ENCODE data around the gene EPHB1.

The EPHB1 gene

DNA sequence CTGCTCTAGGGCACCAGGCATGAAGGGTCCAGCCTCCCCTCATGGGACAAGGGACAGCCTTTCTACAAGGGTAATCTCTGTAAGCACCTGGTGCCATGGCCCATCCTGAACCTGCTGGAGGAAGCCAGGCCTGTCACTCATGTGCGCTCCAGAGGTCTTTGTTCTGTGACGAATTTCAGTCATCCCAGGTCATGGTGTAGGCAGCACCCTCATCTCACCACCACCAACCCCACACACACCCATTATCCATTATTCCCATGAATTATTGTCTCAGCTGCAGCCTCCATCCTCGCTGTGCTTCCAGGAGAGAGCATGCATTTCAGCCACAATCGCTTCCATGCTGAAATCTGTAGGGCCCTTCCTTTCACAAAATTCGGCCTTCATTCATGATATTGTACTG is 419.3 kb downstream of the EPHB1 start:
- no peak overlapping the region for H3K4ac ChIP-seq (ENCODE audit: low read depth, low read length)
- H3K79me1 ChIP-seq (ENCODE audit: low read length), result no peaks in the 10 kb centered on the region

DNA sequence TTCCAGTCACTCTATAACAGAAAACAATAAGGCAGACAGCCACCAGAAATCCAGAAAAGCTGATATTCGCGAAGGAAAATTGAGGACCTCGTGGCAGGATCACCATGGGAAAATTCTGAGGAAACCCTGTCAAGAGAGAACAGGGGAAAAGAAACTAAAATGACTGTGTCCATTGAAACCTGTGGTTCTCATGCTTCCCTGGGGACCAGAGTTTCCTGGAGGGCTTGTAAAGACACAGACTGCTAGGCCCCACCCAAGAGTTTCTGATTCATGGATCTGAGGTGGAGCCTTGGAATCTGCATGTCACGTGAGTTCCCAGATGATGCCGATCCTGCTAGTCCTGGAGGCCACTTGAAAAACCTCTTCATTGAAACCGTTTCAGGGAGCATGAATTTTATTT is 420.5 kb downstream of the EPHB1 start:
- no CpG with 5 or more reads among the region's 6 CpGs for WGBS (ENCODE audit: extremely low coverage, insufficient coverage, low lambda C conversion rate)
- Histone ChIP-seq H3K79me2 (ENCODE audit: control insufficient read depth, insufficient read depth, low read length) (no peaks in the 10 kb centered on the region), H2BK5ac (ENCODE audit: low read length) (no peak overlapping the region), H3K56ac (ENCODE audit: low read length) (no peak overlapping the region), H3K4me2 (ENCODE audit: low read length) (no peak overlapping the region), H3K36me3 (ENCODE audit: control insufficient read depth, insufficient read depth, low read length) (no peaks in the 10 kb centered on the region), H3K27ac (ENCODE audit: low read depth, low read length) (no peak overlapping the region), H3K23ac (ENCODE audit: low read length) (no peak overlapping the region), H3K4ac (ENCODE audit: low read depth, low read length) (no peak overlapping the region), H2BK15ac (replicated peaks; ENCODE audit: low read depth) (no peak overlapping the region), H3K18ac (ENCODE audit: low read length) (no peak overlapping the region), H2BK120ac (ENCODE audit: low read depth, low read length) (no peak overlapping the region), H3K79me1 (ENCODE audit: low read length) (no peaks in the 10 kb centered on the region), H3K4me1 (ENCODE audit: control insufficient read depth, low read depth, low read length) (peaks cover 7% of the 10 kb centered on the region), H4K5ac (ENCODE audit: low read length) (no peak overlapping the region), H3K9ac (ENCODE audit: low read length) (no peak overlapping the region), H4K8ac (ENCODE audit: low read depth, low read length) (no peak overlapping the region), H2AK5ac (ENCODE audit: low read length) (no peak overlapping the region), H3K4me3 (ENCODE audit: low read length) (no peak overlapping the region), H3K27me3 (ENCODE audit: insufficient read depth, low read length, poor library complexity) (no peaks in the 10 kb centered on the region)
- DNase-seq, result no peak

More for the DNA sequence above, 419.3 kb downstream of the EPHB1 start:
- Histone ChIP-seq H3K36me3 (ENCODE audit: control insufficient read depth, insufficient read depth, low read length) (no peaks in the 10 kb centered on the region), H3K23ac (ENCODE audit: low read length) (no peak overlapping the region), H3K27me3 (ENCODE audit: insufficient read depth, low read length, poor library complexity) (no peaks in the 10 kb centered on the region), H3K4me1 (ENCODE audit: control insufficient read depth, low read depth, low read length) (peaks cover 7% of the 10 kb centered on the region), H2AK5ac (ENCODE audit: low read length) (no peak overlapping the region), H2BK15ac (replicated peaks; ENCODE audit: low read depth) (no peak overlapping the region), H4K8ac (ENCODE audit: low read depth, low read length) (no peak overlapping the region), H2BK5ac (ENCODE audit: low read length) (no peak overlapping the region), H2BK120ac (ENCODE audit: low read depth, low read length) (no peak overlapping the region), H3K4me2 (ENCODE audit: low read length) (no peak overlapping the region), H3K56ac (ENCODE audit: low read length) (no peak overlapping the region), H3K9ac (ENCODE audit: low read length) (no peak overlapping the region), H3K18ac (ENCODE audit: low read length) (no peak overlapping the region), H3K79me2 (ENCODE audit: control insufficient read depth, insufficient read depth, low read length) (no peaks in the 10 kb centered on the region), H3K4me3 (ENCODE audit: low read length) (no peak overlapping the region), H3K27ac (ENCODE audit: low read depth, low read length) (no peak overlapping the region), H4K5ac (ENCODE audit: low read length) (no peak overlapping the region)
- WGBS (ENCODE audit: extremely low coverage, insufficient coverage, low lambda C conversion rate), result no CpG with 5 or more reads among the region's 5 CpGs
- no peak for DNase-seq

DNA sequence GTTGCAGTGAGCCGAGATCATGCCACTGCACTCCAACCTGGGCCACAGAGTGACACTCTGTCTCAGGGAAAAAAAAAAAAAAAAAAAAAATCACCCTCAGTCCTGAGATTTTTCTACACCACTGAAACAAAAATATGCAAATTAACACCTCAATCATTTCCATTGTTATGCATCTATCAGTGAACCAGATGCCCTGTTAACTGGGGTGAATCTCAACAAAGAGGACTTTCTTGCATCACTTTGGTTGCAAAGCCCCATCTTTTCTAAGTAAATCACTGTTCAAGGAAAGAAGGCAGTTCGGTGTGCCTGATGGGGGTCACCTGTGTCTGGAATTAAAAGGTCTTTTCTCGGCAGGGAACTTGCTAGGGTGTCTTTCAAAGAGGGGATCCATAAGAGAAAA is 421.6 kb downstream of the EPHB1 start:
- no peaks in the 10 kb centered on the region for H3K79me2 ChIP-seq (ENCODE audit: control insufficient read depth, insufficient read depth, low read length)
- no peak overlapping the region for H3K4me2 ChIP-seq (ENCODE audit: low read length)
- H2AK5ac ChIP-seq (ENCODE audit: low read length), result no peak overlapping the region
- H3K27ac ChIP-seq (ENCODE audit: low read depth, low read length), result no peak overlapping the region
- no peaks in the 10 kb centered on the region for H3K79me1 ChIP-seq (ENCODE audit: low read length)
- H3K36me3 ChIP-seq (ENCODE audit: control insufficient read depth, insufficient read depth, low read length), result no peaks in the 10 kb centered on the region
- H3K4me1 ChIP-seq (ENCODE audit: control insufficient read depth, low read depth, low read length), result peaks cover 7% of the 10 kb centered on the region
- H3K23ac ChIP-seq (ENCODE audit: low read length), result no peak overlapping the region
- H3K4me3 ChIP-seq (ENCODE audit: low read length), result no peak overlapping the region
- no peak overlapping the region for H2BK15ac ChIP-seq (replicated peaks; ENCODE audit: low read depth)
- no peak for DNase-seq
- no peak overlapping the region for H2BK120ac ChIP-seq (ENCODE audit: low read depth, low read length)
- H4K8ac ChIP-seq (ENCODE audit: low read depth, low read length), result no peak overlapping the region
- no peak overlapping the region for H2BK5ac ChIP-seq (ENCODE audit: low read length)
- H3K4ac ChIP-seq (ENCODE audit: low read depth, low read length), result no peak overlapping the region
- H4K5ac ChIP-seq (ENCODE audit: low read length), result no peak overlapping the region
- no CpG with 5 or more reads among the region's 3 CpGs for WGBS (ENCODE audit: extremely low coverage, insufficient coverage, low lambda C conversion rate)
- no peak overlapping the region for H3K18ac ChIP-seq (ENCODE audit: low read length)
- no peaks in the 10 kb centered on the region for H3K27me3 ChIP-seq (ENCODE audit: insufficient read depth, low read length, poor library complexity)
- H3K9ac ChIP-seq (ENCODE audit: low read length), result no peak overlapping the region
- no peak overlapping the region for H3K56ac ChIP-seq (ENCODE audit: low read length)

DNA sequence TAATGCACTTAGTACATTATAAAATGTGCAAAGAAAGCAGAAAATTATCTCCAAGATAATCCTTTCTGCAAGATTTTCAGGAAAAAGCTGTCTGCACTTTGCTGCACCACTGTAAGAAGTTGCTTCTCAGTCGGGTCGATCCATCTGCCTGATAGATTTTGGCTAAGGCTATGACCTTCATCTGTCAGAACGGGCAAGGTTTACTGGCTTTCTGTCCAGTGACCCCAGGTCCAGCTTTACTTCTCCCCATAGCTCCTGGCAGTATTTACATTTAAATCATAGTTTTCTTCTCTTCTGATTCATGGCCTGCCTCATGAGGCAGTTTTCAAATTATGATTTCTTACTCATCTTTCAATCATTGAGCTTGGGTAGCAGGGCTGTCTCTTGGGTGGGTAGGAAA is 422.7 kb downstream of the EPHB1 start:
- no peak overlapping the region for H3K4ac ChIP-seq (ENCODE audit: low read depth, low read length)
- no peak overlapping the region for H3K23ac ChIP-seq (ENCODE audit: low read length)
- no peak overlapping the region for H3K4me2 ChIP-seq (ENCODE audit: low read length)
- no peak overlapping the region for H2AK5ac ChIP-seq (ENCODE audit: low read length)
- no peak overlapping the region for H4K8ac ChIP-seq (ENCODE audit: low read depth, low read length)
- H3K79me2 ChIP-seq (ENCODE audit: control insufficient read depth, insufficient read depth, low read length), result no peaks in the 10 kb centered on the region
- no peak overlapping the region for H4K5ac ChIP-seq (ENCODE audit: low read length)
- H3K79me1 ChIP-seq (ENCODE audit: low read length), result no peaks in the 10 kb centered on the region
- no peak overlapping the region for H3K27ac ChIP-seq (ENCODE audit: low read depth, low read length)
- no peak overlapping the region for H2BK120ac ChIP-seq (ENCODE audit: low read depth, low read length)
- no peak overlapping the region for H3K18ac ChIP-seq (ENCODE audit: low read length)
- no peaks in the 10 kb centered on the region for H3K36me3 ChIP-seq (ENCODE audit: control insufficient read depth, insufficient read depth, low read length)
- H3K4me1 ChIP-seq (ENCODE audit: control insufficient read depth, low read depth, low read length), result peaks cover 7% of the 10 kb centered on the region
- H3K27me3 ChIP-seq (ENCODE audit: insufficient read depth, low read length, poor library complexity), result no peaks in the 10 kb centered on the region
- no peak overlapping the region for H2BK15ac ChIP-seq (replicated peaks; ENCODE audit: low read depth)
- H3K56ac ChIP-seq (ENCODE audit: low read length), result no peak overlapping the region
- H3K9ac ChIP-seq (ENCODE audit: low read length), result no peak overlapping the region
- no CpG with 5 or more reads among the region's 3 CpGs for WGBS (ENCODE audit: extremely low coverage, insufficient coverage, low lambda C conversion rate)
- no peak overlapping the region for H3K4me3 ChIP-seq (ENCODE audit: low read length)
- no peak overlapping the region for H2BK5ac ChIP-seq (ENCODE audit: low read length)
- no peak for DNase-seq

DNA sequence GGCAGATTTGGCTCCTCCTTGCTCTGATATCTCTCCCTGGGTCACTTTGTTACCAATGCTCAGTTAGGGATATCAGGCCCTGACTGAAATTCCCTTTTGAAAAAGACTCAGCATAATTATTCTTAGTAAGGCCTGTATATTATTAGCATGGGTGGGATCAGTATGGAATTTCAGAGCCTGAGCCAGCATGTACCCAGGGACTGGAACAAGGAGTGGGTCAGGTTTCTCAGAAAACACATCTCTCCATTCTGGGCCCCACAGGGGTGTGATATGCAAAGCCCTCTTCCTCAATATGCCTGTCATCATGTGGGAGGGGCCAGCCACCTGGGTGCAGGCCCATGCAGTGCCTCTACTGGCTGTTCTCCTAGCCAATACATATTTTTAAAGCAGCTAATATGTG is 423.2 kb downstream of the EPHB1 start:
- Histone ChIP-seq H3K36me3 (ENCODE audit: control insufficient read depth, insufficient read depth, low read length) (no peaks in the 10 kb centered on the region), H2BK120ac (ENCODE audit: low read depth, low read length) (no peak overlapping the region), H3K79me2 (ENCODE audit: control insufficient read depth, insufficient read depth, low read length) (no peaks in the 10 kb centered on the region), H2BK5ac (ENCODE audit: low read length) (no peak overlapping the region), H2AK5ac (ENCODE audit: low read length) (no peak overlapping the region), H3K18ac (ENCODE audit: low read length) (no peak overlapping the region), H3K4me2 (ENCODE audit: low read length) (no peak overlapping the region), H3K9ac (ENCODE audit: low read length) (no peak overlapping the region), H3K56ac (ENCODE audit: low read length) (no peak overlapping the region), H3K23ac (ENCODE audit: low read length) (no peak overlapping the region), H3K79me1 (ENCODE audit: low read length) (no peaks in the 10 kb centered on the region), H3K27me3 (ENCODE audit: insufficient read depth, low read length, poor library complexity) (no peaks in the 10 kb centered on the region), H3K4ac (ENCODE audit: low read depth, low read length) (no peak overlapping the region), H2BK15ac (replicated peaks; ENCODE audit: low read depth) (no peak overlapping the region), H3K4me1 (ENCODE audit: control insufficient read depth, low read depth, low read length) (peaks cover 7% of the 10 kb centered on the region), H3K4me3 (ENCODE audit: low read length) (no peak overlapping the region), H4K8ac (ENCODE audit: low read depth, low read length) (no peak overlapping the region), H3K27ac (ENCODE audit: low read depth, low read length) (no peak overlapping the region), H4K5ac (ENCODE audit: low read length) (no peak overlapping the region)
- peak; percentile 76 for DNase-seq

DNA sequence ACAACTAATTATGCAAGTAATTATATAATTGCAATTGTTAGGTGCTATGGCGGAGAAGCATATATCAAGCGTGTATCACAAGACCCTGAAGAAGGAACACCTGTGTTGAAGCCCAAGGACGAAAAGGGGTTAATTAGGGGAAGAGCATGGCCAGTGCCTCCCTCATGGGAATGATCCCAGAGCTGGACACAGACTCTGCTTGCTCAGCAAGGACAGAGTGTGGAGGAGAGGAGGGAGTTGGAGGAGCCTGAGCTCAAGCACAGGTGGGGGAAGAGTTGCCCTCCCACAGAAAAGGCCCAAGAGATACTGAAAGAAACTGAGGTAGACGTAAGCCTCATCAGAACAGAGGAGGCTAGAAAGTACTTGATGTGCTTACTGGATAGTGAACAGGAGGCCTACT is 423.7 kb downstream of the EPHB1 start:
- no peak overlapping the region for H3K56ac ChIP-seq (ENCODE audit: low read length)
- no peak overlapping the region for H2BK5ac ChIP-seq (ENCODE audit: low read length)
- H4K5ac ChIP-seq (ENCODE audit: low read length), result no peak overlapping the region
- H3K23ac ChIP-seq (ENCODE audit: low read length), result no peak overlapping the region
- H3K4me1 ChIP-seq (ENCODE audit: control insufficient read depth, low read depth, low read length), result peaks cover 7% of the 10 kb centered on the region
- H3K27me3 ChIP-seq (ENCODE audit: insufficient read depth, low read length, poor library complexity), result no peaks in the 10 kb centered on the region
- no peak overlapping the region for H3K9ac ChIP-seq (ENCODE audit: low read length)
- no peaks in the 10 kb centered on the region for H3K79me1 ChIP-seq (ENCODE audit: low read length)
- no peaks in the 10 kb centered on the region for H3K79me2 ChIP-seq (ENCODE audit: control insufficient read depth, insufficient read depth, low read length)
- H3K18ac ChIP-seq (ENCODE audit: low read length), result no peak overlapping the region
- no peak overlapping the region for H3K4ac ChIP-seq (ENCODE audit: low read depth, low read length)
- no peak overlapping the region for H2BK120ac ChIP-seq (ENCODE audit: low read depth, low read length)
- no peak overlapping the region for H3K4me2 ChIP-seq (ENCODE audit: low read length)
- no CpG with 5 or more reads among the region's 4 CpGs for WGBS (ENCODE audit: extremely low coverage, insufficient coverage, low lambda C conversion rate)
- no peak for DNase-seq
- H3K36me3 ChIP-seq (ENCODE audit: control insufficient read depth, insufficient read depth, low read length), result no peaks in the 10 kb centered on the region
- H2BK15ac ChIP-seq (replicated peaks; ENCODE audit: low read depth), result no peak overlapping the region
- no peak overlapping the region for H3K27ac ChIP-seq (ENCODE audit: low read depth, low read length)
- no peak overlapping the region for H4K8ac ChIP-seq (ENCODE audit: low read depth, low read length)
- H3K4me3 ChIP-seq (ENCODE audit: low read length), result no peak overlapping the region
- no peak overlapping the region for H2AK5ac ChIP-seq (ENCODE audit: low read length)

Data from mesendoderm (in vitro differentiated cells).